SU-DHL-6 (cell line): ENCODE data around the gene AKT1.

Source experiments
- H2AFZ ChIP-seq: fragments of 200-600 bp; sonication (generic); 2 replicates; pipeline ENCODE4 v1.6.1; 2014; ENCODE audit warnings: low read depth, mild to moderate bottlenecking, moderate library complexity, mixed read lengths, antibody characterized with exemption, low read length; ENCODE audit not compliant: severe bottlenecking
- H3F3A ChIP-seq: fragments of 200-600 bp; shearing (Covaris generic); 2 replicates; pipeline ENCODE4 v1.6.0; 2016; ENCODE audit warnings: antibody characterized with exemption, mild to moderate bottlenecking; ENCODE audit not compliant: insufficient read depth
- H3K27ac ChIP-seq: fragments of 200-600 bp; sonication (generic); 2 replicates; pipeline ENCODE4 v1.5.1; 2016; ENCODE audit warnings: low read depth, mild to moderate bottlenecking, low read length, moderate library complexity, mixed read lengths
- H3K27me3 ChIP-seq: fragments of 200-600 bp; sonication (generic), shearing (Covaris generic); 2 replicates; pipeline ENCODE4 v1.6.0; 2014; ENCODE audit warnings: mild to moderate bottlenecking, low read length
- H3K36me3 ChIP-seq: fragments of 200-600 bp; sonication (generic); 2 replicates; pipeline ENCODE4 v1.6.1; 2014; ENCODE audit warnings: mild to moderate bottlenecking, low read length, mixed read lengths
- H3K4me2 ChIP-seq: fragments of 300-600, 200-600 bp; shearing (Covaris generic), sonication (generic); 2 replicates; pipeline ENCODE4 v1.6.0; 2014; ENCODE audit warnings: low read length, low read depth, mild to moderate bottlenecking; ENCODE audit not compliant: poor library complexity, severe bottlenecking
- H3K4me3 ChIP-seq: fragments of 200-600 bp; sonication (generic); 2 replicates; pipeline ENCODE4 v1.5.1; 2014; ENCODE audit warnings: antibody characterized with exemption, low read length, mild to moderate bottlenecking, mixed read lengths; ENCODE audit not compliant: insufficient read depth, poor library complexity, severe bottlenecking
- H3K79me2 ChIP-seq: fragments of 200-600 bp; sonication (generic); 2 replicates; pipeline ENCODE4 v1.6.1; 2014; ENCODE audit warnings: mild to moderate bottlenecking, low read length, moderate library complexity; ENCODE audit not compliant: insufficient read depth
- H3K9ac ChIP-seq: fragments of 200-600 bp; sonication (generic); 2 replicates; pipeline ENCODE4 v1.7.0; 2014; ENCODE audit warnings: mild to moderate bottlenecking, low read length
- H3K9me2 ChIP-seq: fragments of 200-600 bp; sonication (generic); replicated peaks from 2 replicates; pipeline ENCODE4 v1.6.1; 2014; ENCODE audit warnings: low read length; ENCODE audit not compliant: insufficient read depth
- H3K9me3 ChIP-seq: fragments of 200-600 bp; sonication (generic); 2 replicates; pipeline ENCODE4 v1.6.1; 2014; ENCODE audit warnings: low read length, mixed read lengths; ENCODE audit not compliant: insufficient read depth
- H4K20me1 ChIP-seq: fragments of 200-600 bp; sonication (generic); 2 replicates; pipeline ENCODE4 v1.6.1; 2014; ENCODE audit warnings: low read depth, mild to moderate bottlenecking, antibody characterized with exemption, low read length, moderate library complexity, mixed read lengths
- CTCF ChIP-seq: fragments of 200-600 bp; sonication (generic); IDR thresholded peaks from one replicate; pipeline ENCODE4 v1.5.1; 2017; ENCODE audit warnings: antibody characterized with exemption, mild to moderate bottlenecking, low read length, moderate library complexity; ENCODE audit not compliant: insufficient read depth, poor library complexity, severe bottlenecking
- EZH2phosphoT487 ChIP-seq: fragments of 200-600 bp; sonication (generic), shearing (Covaris generic); conservative IDR thresholded peaks from 2 replicates; pipeline ENCODE4 v1.6.1; 2018; ENCODE audit warnings: mild to moderate bottlenecking, antibody characterized with exemption, low read length, moderate library complexity, mixed read lengths

The AKT1 gene

GRCh38 chr14:104766863-104767633 lies 28.5 kb downstream of the AKT1 start:
- no peak overlapping the region for H3K9ac ChIP-seq
- H4K20me1 ChIP-seq, result no peaks in the 10 kb centered on the region
- H3K27ac ChIP-seq, result no peak overlapping the region
- no peak overlapping the region for H2AFZ ChIP-seq
- no peaks in the 10 kb centered on the region for H3K9me2 ChIP-seq
- no peaks in the 10 kb centered on the region for H3K79me2 ChIP-seq
- no peaks in the 10 kb centered on the region for H3K27me3 ChIP-seq
- H3K4me2 ChIP-seq, result no peak overlapping the region
- 0 out of 2 replicates have a peak, but pooled peaks cover 9% of the 10 kb centered on the region for H3K36me3 ChIP-seq
- TF ChIP-seq CTCF, result no peak
- no peak for TF ChIP-seq EZH2phosphoT487
- no peaks in the 10 kb centered on the region for H3F3A ChIP-seq
- H3K4me3 ChIP-seq, result no peak overlapping the region
- no peaks in the 10 kb centered on the region for H3K9me3 ChIP-seq

GRCh38 chr14:104766256-104766862 lies 29.2 kb downstream of the AKT1 start:
- no peaks in the 10 kb centered on the region for H3K79me2 ChIP-seq
- no peaks in the 10 kb centered on the region for H3F3A ChIP-seq
- H3K9ac ChIP-seq, result no peak overlapping the region
- TF ChIP-seq EZH2phosphoT487, result no peak
- TF ChIP-seq CTCF, result no peak
- no peak overlapping the region for H2AFZ ChIP-seq
- H3K9me2 ChIP-seq, result no peaks in the 10 kb centered on the region
- H3K4me2 ChIP-seq, result no peak overlapping the region
- 0 out of 2 replicates have a peak, but pooled peaks cover 5% of the 10 kb centered on the region for H3K36me3 ChIP-seq
- H3K27me3 ChIP-seq, result no peaks in the 10 kb centered on the region
- H3K4me3 ChIP-seq, result no peak overlapping the region
- no peaks in the 10 kb centered on the region for H3K9me3 ChIP-seq
- H3K27ac ChIP-seq, result no peak overlapping the region
- no peaks in the 10 kb centered on the region for H4K20me1 ChIP-seq

- Histone ChIP-seq H3F3A (no peaks in the 10 kb centered on the region), H3K27ac (no peak overlapping the region), H3K36me3 (no peaks in the 10 kb centered on the region), H3K4me3 (no peak overlapping the region), H3K4me2 (no peak overlapping the region), H2AFZ (no peak overlapping the region), H4K20me1 (no peaks in the 10 kb centered on the region), H3K9ac (no peak overlapping the region), H3K9me2 (no peaks in the 10 kb centered on the region), H3K79me2 (no peaks in the 10 kb centered on the region), H3K9me3 (no peaks in the 10 kb centered on the region), H3K27me3 (no peaks in the 10 kb centered on the region)
- TF ChIP-seq CTCF (no peak), EZH2phosphoT487 (no peak)
These were observed 30.0 kb downstream of the AKT1 start for GRCh38 chr14:104765517-104765916.
